H1 (cell line): ENCODE measurements around the gene CDKN2B-AS1. TPM values are rescaled to one million over a fixed set of nuclear protein-coding genes. Genes with fewer than 3 reads are reported as not detected.

ENCODE experiments used
- CTCF ChIA-PET: fragments of 300-600 bp; sonication (Branson Sonifier 250); formaldehyde crosslinking; loops from one replicate; lab custom pipeline; 2021; ENCODE audit not compliant: partially characterized antibody; lab: Charles Lee
- POLR2A ChIA-PET: fragments of 300-600 bp; sonication (Branson Sonifier 250); formaldehyde crosslinking; loops from one replicate; lab custom pipeline; 2021; ENCODE audit warnings: inconsistent platforms; ENCODE audit not compliant: partially characterized antibody; lab: Charles Lee
- DNase-seq, 2 experiments: peaks; one replicate each; pipeline versions ENCODE4 v3.0.0 to v3.0.0-alpha.2; 2010 to 2022; ENCODE audit warnings: low spot score in 2 of 2, low read depth in 1 of 2, mixed read lengths in 1 of 2
- FAIRE-seq: peaks from 2 replicates; lab custom pipeline; 2011; peaks lifted over from hg19 to GRCh38; lab: Jason Lieb, UNC
- H2AFZ ChIP-seq: 2 replicates; pipeline ENCODE4 v1.8.1; 2012; ENCODE audit warnings: low read length, inconsistent platforms
- H2AK5ac ChIP-seq: 2 replicates; pipeline ENCODE4 v1.6.1; 2013; ENCODE audit warnings: low read depth, low read length
- H2BK120ac ChIP-seq: replicated peaks from 2 replicates; pipeline ENCODE3; 2013; ENCODE audit warnings: low read depth, low read length, inconsistent platforms
- H2BK12ac ChIP-seq: 2 replicates; pipeline ENCODE4 v1.6.1; 2013; ENCODE audit warnings: low read depth, low read length
- H2BK15ac ChIP-seq: 2 replicates; pipeline ENCODE4 v1.6.1; 2013; ENCODE audit warnings: low read length
- H2BK20ac ChIP-seq: 2 replicates; pipeline ENCODE4 v1.6.1; 2013; ENCODE audit warnings: low read length
- H2BK5ac ChIP-seq: 2 replicates; pipeline ENCODE4 v1.6.1; 2013; ENCODE audit warnings: low read depth, low read length
- H3K14ac ChIP-seq: 2 replicates; pipeline ENCODE4 v1.6.1; 2013; ENCODE audit warnings: inconsistent platforms; ENCODE audit not compliant: insufficient read length
- H3K18ac ChIP-seq: 2 replicates; pipeline ENCODE4 v1.6.1; 2013; ENCODE audit warnings: low read length; ENCODE audit errors: extremely low read depth
- H3K23ac ChIP-seq: 2 replicates; pipeline ENCODE4 v1.6.1; 2013; ENCODE audit warnings: inconsistent platforms; ENCODE audit not compliant: insufficient read length
- H3K23me2 ChIP-seq: 2 replicates; pipeline ENCODE4 v1.6.1; 2013; ENCODE audit warnings: low read depth, low read length
- H3K27ac ChIP-seq: 2 replicates; pipeline ENCODE4 v1.6.1; 2011; ENCODE audit warnings: low read depth, low read length, inconsistent platforms
- H3K27me3 ChIP-seq, 4 experiments: replicated peaks in 1 of 4; 1 replicate in 1 of 4; 2 replicates in 3 of 4; pipeline versions ENCODE4 v1.6.1 to v1.8.1; 2011 to 2013; ENCODE audit warnings: low read length in 3 of 4, mild to moderate bottlenecking in 3 of 4, inconsistent platforms in 2 of 4, mixed read lengths in 2 of 4, moderate library complexity in 1 of 4; ENCODE audit not compliant: control insufficient read depth in 3 of 4, insufficient read depth in 3 of 4; ENCODE audit errors: extremely low read depth in 1 of 4
- H3K36me3 ChIP-seq, 4 experiments: 2 replicates each; pipeline versions ENCODE4 v1.6.1 to v1.8.1; 2011 to 2013; ENCODE audit warnings: mild to moderate bottlenecking in 4 of 4, low read length in 3 of 4, moderate library complexity in 2 of 4, control low read depth in 1 of 4, inconsistent platforms in 1 of 4; ENCODE audit not compliant: insufficient read depth in 4 of 4, control insufficient read depth in 2 of 4
- H3K4ac ChIP-seq: replicated peaks from 2 replicates; pipeline ENCODE3; 2013; ENCODE audit warnings: low read length, low read depth, mixed read lengths, inconsistent platforms; ENCODE audit not compliant: insufficient read length
- H3K4me1 ChIP-seq, 4 experiments: replicated peaks in 1 of 4; 1 replicate in 1 of 4; 2 replicates in 3 of 4; pipeline versions ENCODE4 v1.6.1 to v1.8.1; 2011 to 2013; ENCODE audit warnings: low read length in 3 of 4, inconsistent platforms in 2 of 4, mixed read lengths in 1 of 4; ENCODE audit not compliant: insufficient read depth in 4 of 4, control insufficient read depth in 3 of 4
- H3K4me2 ChIP-seq, 2 experiments: 2 replicates each; pipeline versions ENCODE4 v1.6.1 to v1.8.1; 2011 to 2013; ENCODE audit warnings: low read depth in 2 of 2, low read length in 2 of 2, control low read depth in 1 of 2, inconsistent platforms in 1 of 2, mild to moderate bottlenecking in 1 of 2; ENCODE audit not compliant: insufficient read depth in 1 of 2
- H3K4me3 ChIP-seq, 4 experiments: fragments of 200-600, 300-600 bp in 1 of 4; sonication (generic), shearing (Covaris generic), sonication (Bioruptor Twin) in 1 of 4; 2 replicates each; pipeline versions ENCODE4 v1.5.1 to v1.8.1; 2011 to 2016; ENCODE audit warnings: low read length in 4 of 4, low read depth in 3 of 4, control low read depth in 2 of 4, inconsistent platforms in 2 of 4, mild to moderate bottlenecking in 2 of 4, mixed read lengths in 1 of 4, moderate library complexity in 1 of 4; ENCODE audit not compliant: insufficient read depth in 2 of 4; ENCODE audit errors: extremely low read depth in 1 of 4
- H3K56ac ChIP-seq: replicated peaks from 2 replicates; pipeline ENCODE3; 2013; ENCODE audit warnings: low read depth, mild to moderate bottlenecking, mixed read lengths, low read length, inconsistent platforms; ENCODE audit not compliant: insufficient read length
- H3K79me1 ChIP-seq: 2 replicates; pipeline ENCODE4 v1.6.1; 2013; ENCODE audit warnings: low read depth, low read length, control low read depth
- H3K79me2 ChIP-seq, 2 experiments: 2 replicates each; pipeline versions ENCODE4 v1.6.1 to v1.8.1; 2012 to 2013; ENCODE audit warnings: low read length in 2 of 2, mild to moderate bottlenecking in 2 of 2, inconsistent platforms in 1 of 2; ENCODE audit not compliant: insufficient read depth in 2 of 2, control insufficient read depth in 1 of 2
- H3K9ac ChIP-seq, 4 experiments: replicated peaks in 1 of 4; 1 replicate in 1 of 4; 2 replicates in 3 of 4; pipeline versions ENCODE4 v1.6.1 to v1.8.1; 2011 to 2013; ENCODE audit warnings: low read depth in 3 of 4, low read length in 3 of 4, control low read depth in 2 of 4, mild to moderate bottlenecking in 2 of 4, moderate library complexity in 2 of 4, inconsistent platforms in 1 of 4; ENCODE audit errors: extremely low read depth in 1 of 4
- H3K9me3 ChIP-seq, 2 experiments: 2 replicates each; pipeline versions ENCODE4 v1.6.1 to v1.8.1; 2012 to 2013; ENCODE audit warnings: mild to moderate bottlenecking in 2 of 2, moderate library complexity in 2 of 2, control low read depth in 1 of 2, inconsistent platforms in 1 of 2, low read depth in 1 of 2, low read length in 1 of 2, mixed read lengths in 1 of 2; ENCODE audit not compliant: insufficient read depth in 2 of 2
- H4K20me1 ChIP-seq, 2 experiments: replicated peaks in 1 of 2; 2 replicates each; pipeline versions ENCODE3 to v1.8.1; 2011 to 2013; ENCODE audit warnings: inconsistent platforms in 2 of 2, low read length in 2 of 2, mild to moderate bottlenecking in 1 of 2; ENCODE audit not compliant: insufficient read depth in 2 of 2, control insufficient read depth in 1 of 2
- H4K5ac ChIP-seq: 2 replicates; pipeline ENCODE4 v1.6.1; 2013; ENCODE audit warnings: low read length, low read depth, mixed read lengths, inconsistent platforms; ENCODE audit not compliant: insufficient read length
- H4K8ac ChIP-seq: 2 replicates; pipeline ENCODE4 v1.8.0; 2013; ENCODE audit warnings: mild to moderate bottlenecking, moderate library complexity, low read length, inconsistent platforms; ENCODE audit not compliant: insufficient read depth; ENCODE audit errors: extremely low read depth
- H4K91ac ChIP-seq: replicated peaks from 2 replicates; pipeline ENCODE3; 2013; ENCODE audit warnings: low read length, mixed read lengths, inconsistent platforms; ENCODE audit not compliant: insufficient read length
- GABPA ChIP-seq: IDR thresholded peaks from 2 replicates; pipeline ENCODE4 v1.6.1; 2011; ENCODE audit warnings: mild to moderate bottlenecking, low read length, moderate library complexity, borderline replicate concordance; ENCODE audit not compliant: insufficient read depth
- HDAC2 ChIP-seq, 2 experiments: fragments of 300-600 bp in 1 of 2; sonication (generic) in 1 of 2; IDR thresholded peaks; 2 replicates each; pipeline ENCODE4 v1.6.1; 2011 to 2012; ENCODE audit warnings: low read depth in 2 of 2, low read length in 2 of 2, mild to moderate bottlenecking in 2 of 2, moderate library complexity in 2 of 2, borderline replicate concordance in 1 of 2, inconsistent platforms in 1 of 2
- NANOG ChIP-seq: IDR thresholded peaks from 2 replicates; pipeline ENCODE4 v1.6.1; 2011; ENCODE audit warnings: low read length, low read depth, mild to moderate bottlenecking, inconsistent platforms; ENCODE audit not compliant: insufficient read depth, poor library complexity, severe bottlenecking
- POLR2AphosphoS5 ChIP-seq: IDR thresholded peaks from 2 replicates; pipeline ENCODE4 v1.6.1; 2011; ENCODE audit warnings: low read depth, low read length
- RNF2 ChIP-seq: fragments of 200-900, 300-1000 bp; sonication (generic); IDR thresholded peaks from 2 replicates; pipeline ENCODE4 v1.7.1; 2016; ENCODE audit warnings: borderline replicate concordance, low read depth, mild to moderate bottlenecking, antibody characterized with exemption, low read length; ENCODE audit not compliant: poor library complexity, severe bottlenecking; ENCODE audit errors: missing control alignments
- SAP30 ChIP-seq: fragments of 300-600 bp; sonication (generic); IDR thresholded peaks from 2 replicates; pipeline ENCODE4 v1.7.1; 2012; ENCODE audit warnings: low read length, moderate library complexity, mild to moderate bottlenecking, inconsistent platforms; ENCODE audit not compliant: insufficient read depth, insufficient replicate concordance
- SIN3A ChIP-seq, 2 experiments: IDR thresholded peaks in 1 of 2; conservative IDR thresholded peaks in 1 of 2; 2 replicates each; pipeline ENCODE4 v1.6.1; 2011 to 2012; ENCODE audit warnings: low read length in 2 of 2, improper control_type of control experiment in 1 of 2, low read depth in 1 of 2, mild to moderate bottlenecking in 1 of 2
- SP2 ChIP-seq: IDR thresholded peaks from 2 replicates; pipeline ENCODE4 v1.6.1; 2012; ENCODE audit warnings: mild to moderate bottlenecking, low read length, inconsistent platforms
- SRF ChIP-seq: IDR thresholded peaks from 2 replicates; pipeline ENCODE4 v1.6.1; 2011; ENCODE audit warnings: mild to moderate bottlenecking, low read depth, low read length, moderate library complexity
- ZNF274 ChIP-seq: IDR thresholded peaks from 2 replicates; pipeline ENCODE4 v1.7.0; 2012; ENCODE audit warnings: low read length, borderline replicate concordance; ENCODE audit errors: extremely low read depth
- WGBS, 2 experiments: shearing (Covaris generic) in 1 of 2; methylation state at CpG; one replicate each; pipeline versions ENCODE4 v1.1.6 to v1.1.7; 2013 to 2015; ENCODE audit warnings: low lambda C conversion rate in 2 of 2, mixed read lengths in 2 of 2, inconsistent platforms in 1 of 2, low coverage in 1 of 2, missing lambda C conversion rate in 1 of 2; ENCODE audit not compliant: insufficient replicate concordance in 2 of 2, insufficient coverage in 1 of 2, insufficient read length in 1 of 2; ENCODE audit errors: extremely low coverage in 1 of 2, missing lambda C conversion rate in 1 of 2; 5-methylcytosine and 5-hydroxymethylcytosine counted together
- polyA plus RNA-seq, 7 experiments: library from polyadenylated mRNA; depleted of rRNA in 3 of 7; stranded (reverse) in 5 of 7; unstranded in 2 of 7; fragments of >200 nt in 5 of 7; fragments of 200-250 nt in 2 of 7; gene quantifications; 1 replicate in 5 of 7; 2 replicates in 1 of 7; 4 replicates in 1 of 7; pipeline versions ENCODE4 v1.2.1 to v1.2.3, GENCODE V29; 2011 to 2013; ENCODE audit warnings: missing spikeins in 2 of 7, mixed read lengths in 2 of 7
- total RNA-seq: library from RNA; stranded (reverse); fragmentation: NEBNext Ultra II Directional; extraction: Animal tissue kit (Norgen Biotek cat#: 25700); gene quantifications from 2 replicates; pipeline ENCODE4 v1.2.1, GENCODE V29; 2021

The CDKN2B-AS1 gene
- total and polyA plus RNA-seq, 2 of the 8 experiments (the other 6 are each of a cell fraction or from before 2014, with no cell fraction given): not detected

DNA sequence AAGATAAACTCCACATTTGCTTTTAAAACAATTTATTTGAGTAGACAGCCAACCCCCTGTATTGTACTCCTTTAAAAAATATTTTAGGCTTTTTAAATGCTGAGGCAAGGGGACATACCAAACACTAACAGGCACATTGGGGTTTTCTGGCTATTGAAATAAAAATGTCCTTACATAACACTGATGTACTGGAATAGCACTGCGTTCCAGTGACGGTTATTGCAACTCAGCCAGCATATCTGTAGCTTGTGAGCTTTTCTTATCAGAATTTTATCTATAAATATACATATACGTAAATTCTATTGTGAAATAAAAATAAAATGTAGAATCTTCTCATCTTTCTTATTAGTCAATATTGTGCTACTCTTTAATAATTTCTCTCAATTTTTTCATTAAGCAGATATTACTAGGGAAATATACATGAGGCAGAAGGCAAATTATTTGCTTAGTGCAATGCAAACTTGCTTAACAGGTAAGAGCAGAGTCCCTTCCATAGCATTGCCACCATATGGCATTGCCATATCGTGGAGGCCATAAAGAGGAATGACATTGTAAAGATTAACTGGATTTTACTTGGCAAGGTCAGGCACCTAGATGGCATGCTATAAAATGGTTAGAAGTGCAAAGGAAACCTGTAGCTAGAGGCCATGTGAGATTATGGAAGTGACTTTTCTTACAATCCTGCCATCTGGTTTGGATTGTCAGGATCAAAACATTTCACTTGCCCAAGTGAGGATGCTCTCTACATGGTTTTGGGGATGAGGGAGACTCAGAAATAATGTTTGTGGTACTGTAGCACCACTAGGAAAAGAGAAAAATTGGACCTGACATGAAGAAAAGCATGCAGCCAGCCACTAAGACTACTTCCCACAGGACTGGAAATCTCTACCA lies 109.3 kb downstream of the CDKN2B-AS1 start:
- no peak overlapping the region for H4K5ac ChIP-seq
- H3K79me1 ChIP-seq: no peaks in the 10 kb centered on the region
- no peak overlapping the region for H3K9ac ChIP-seq
- no peak overlapping the region for H2BK120ac ChIP-seq
- WGBS, 2 experiments: 78% methylated on average over 4 of the region's 4 CpGs; no CpG with 5 or more reads in 1 of the 2 experiments
- H4K8ac ChIP-seq: no peak overlapping the region
- H3K18ac ChIP-seq: no peak overlapping the region
- no peaks in the 10 kb centered on the region for H3K79me2 ChIP-seq
- no peak overlapping the region for H3K4me2 ChIP-seq
- no peaks in the 10 kb centered on the region; the same call in 1 of the 2 replicates for H3K23me2 ChIP-seq
- H3K4me1 ChIP-seq: peaks cover 0 to 7% (median 2%) of the 10 kb centered on the region in 4 experiments; a peak in 3 of 7 replicates
- ChIA-PET POLR2A (no interaction called here), CTCF (interaction anchor here (0.7 to 4.9 kb wide), 9 partner anchors 15 to 724 kb away, joined by 3 to 32 read pairs (median 4); partner anchors contain the start of gene CDKN2B)
- H2BK15ac ChIP-seq: no peak overlapping the region
- no peaks in the 10 kb centered on the region; a peak in 1 of 7 replicates for H3K27me3 ChIP-seq
- DNase-seq (no peak), FAIRE-seq (no peak)
- H3K23ac ChIP-seq: no peak overlapping the region
- no peak overlapping the region for H2AFZ ChIP-seq
- H3K4ac ChIP-seq: no peak overlapping the region
- H2BK5ac ChIP-seq: peak overlapping the region; percentile 72; the same call in 1 of the 2 replicates
- peak overlapping the region; percentile 46 for H4K91ac ChIP-seq
- no peaks in the 10 kb centered on the region for H4K20me1 ChIP-seq
- no peak overlapping the region for H3K4me3 ChIP-seq
- no peaks in the 10 kb centered on the region for H3K9me3 ChIP-seq
- H3K14ac ChIP-seq: no peak overlapping the region
- H3K36me3 ChIP-seq: no peaks in the 10 kb centered on the region
- no peak overlapping the region for H3K56ac ChIP-seq
- H3K27ac ChIP-seq: no peak overlapping the region
- H2BK12ac ChIP-seq: peak overlapping the region; percentile 95
- peak overlapping the region; percentile 72; the same call in 1 of the 2 replicates for H2BK20ac ChIP-seq
- no peak overlapping the region for H2AK5ac ChIP-seq
- no peak for TF ChIP-seq SRF
- TF ChIP-seq SIN3A (conservative IDR thresholded peaks at IDR 0.05 in 1 of 2, IDR thresholded peaks at IDR 0.05 in 1 of 2; ENCODE audit: low read depth in 1 of 2, low read length in 2 of 2): no peak
- TF ChIP-seq GABPA: no peak
- no peak for TF ChIP-seq NANOG
- TF ChIP-seq HDAC2 (IDR thresholded peaks at IDR 0.05; ENCODE audit: borderline replicate concordance in 1 of 2, low read depth in 2 of 2, low read length in 2 of 2): no peak
- TF ChIP-seq SAP30: no peak
- TF ChIP-seq ZNF274: no peak
- no peak for TF ChIP-seq POLR2AphosphoS5
- TF ChIP-seq SP2: no peak
- no peak for TF ChIP-seq RNF2
